Transverse colon (tissue), 4 donors: ENCODE data around the gene ARNT2.

Experiments
- POLR2AphosphoS5 ChIP-seq, 3 donors: sonication (generic); formaldehyde crosslinking; IDR thresholded peaks; one replicate each; pipeline ENCODE4 v1.6.1; 2016; ENCODE audit warnings: antibody characterized with exemption in 3 of 3
- TF ChIP-seq, protein P1 (sequence below), 5 experiments: fragments of 200-600 bp in 3 of 5; fragments of 450-650 bp in 2 of 5; sonication (generic) in 3 of 5; IDR thresholded peaks; 1 replicate in 2 of 5; 2 replicates in 3 of 5; pipeline ENCODE4 v1.5.1; 2016 to 2017; ENCODE audit warnings: antibody characterized with exemption in 5 of 5, inconsistent platforms in 3 of 5, mild to moderate bottlenecking in 2 of 5, moderate library complexity in 1 of 5

GRCh38 chr15:80456517-80457492, 52.6 kb downstream of the ARNT2 start:
- TF ChIP-seq, protein P1, sequence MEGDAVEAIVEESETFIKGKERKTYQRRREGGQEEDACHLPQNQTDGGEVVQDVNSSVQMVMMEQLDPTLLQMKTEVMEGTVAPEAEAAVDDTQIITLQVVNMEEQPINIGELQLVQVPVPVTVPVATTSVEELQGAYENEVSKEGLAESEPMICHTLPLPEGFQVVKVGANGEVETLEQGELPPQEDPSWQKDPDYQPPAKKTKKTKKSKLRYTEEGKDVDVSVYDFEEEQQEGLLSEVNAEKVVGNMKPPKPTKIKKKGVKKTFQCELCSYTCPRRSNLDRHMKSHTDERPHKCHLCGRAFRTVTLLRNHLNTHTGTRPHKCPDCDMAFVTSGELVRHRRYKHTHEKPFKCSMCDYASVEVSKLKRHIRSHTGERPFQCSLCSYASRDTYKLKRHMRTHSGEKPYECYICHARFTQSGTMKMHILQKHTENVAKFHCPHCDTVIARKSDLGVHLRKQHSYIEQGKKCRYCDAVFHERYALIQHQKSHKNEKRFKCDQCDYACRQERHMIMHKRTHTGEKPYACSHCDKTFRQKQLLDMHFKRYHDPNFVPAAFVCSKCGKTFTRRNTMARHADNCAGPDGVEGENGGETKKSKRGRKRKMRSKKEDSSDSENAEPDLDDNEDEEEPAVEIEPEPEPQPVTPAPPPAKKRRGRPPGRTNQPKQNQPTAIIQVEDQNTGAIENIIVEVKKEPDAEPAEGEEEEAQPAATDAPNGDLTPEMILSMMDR (IDR thresholded peaks at IDR 0.05), result no peak
- no peak for TF ChIP-seq POLR2AphosphoS5 (IDR thresholded peaks at IDR 0.05)
